WTC11 (cell line): ENCODE results near the gene GALNT16. TPM values are rescaled to one million over a fixed set of nuclear protein-coding genes. Genes with fewer than 3 reads are reported as not detected.
"Not testable (repeated sequence)": the region's sequence is repeated elsewhere in the genome, so short reads cannot be mapped to it uniquely, and the experiment has no call there.

Experiments
- ATAC-seq: fragments of 200-7000 bp; cut with Tn5 transposase; 2 replicates; pipeline ENCODE4 v1.10.0; 2021; ENCODE audit warnings: mild to moderate bottlenecking, moderate library complexity
- CTCF ChIA-PET: fragments of 300-600 bp; sonication (Branson Sonifier 250); formaldehyde crosslinking; loops from one replicate; lab custom pipeline; 2021; ENCODE audit warnings: antibody characterized with exemption; lab: Charles Lee
- POLR2A ChIA-PET: fragments of 350-600 bp; sonication (Branson Sonifier 250); formaldehyde crosslinking; loops from one replicate; lab custom pipeline; 2021; ENCODE audit warnings: antibody characterized with exemption; lab: Charles Lee
- DNase-seq: peaks from one replicate; pipeline ENCODE4 v3.0.0; 2021; ENCODE audit warnings: low spot score
- H3K27ac Mint-ChIP-seq: 2 replicates; pipeline ENCODE4 v1.8.0; 2021; ENCODE audit warnings: mixed read lengths
- H3K27me3 Mint-ChIP-seq: 2 replicates; pipeline ENCODE4 v1.8.0; 2021; ENCODE audit warnings: low read depth, mild to moderate bottlenecking, moderate library complexity, mixed read lengths
- H3K36me3 Mint-ChIP-seq: 2 replicates; pipeline ENCODE4 v1.8.0; 2021; ENCODE audit warnings: mixed read lengths
- H3K4me1 Mint-ChIP-seq: 2 replicates; pipeline ENCODE4 v1.8.0; 2022; ENCODE audit warnings: mixed read lengths
- H3K4me3 Mint-ChIP-seq: 2 replicates; pipeline ENCODE4 v1.8.0; 2021; ENCODE audit warnings: mild to moderate bottlenecking, moderate library complexity, mixed read lengths
- H3K9me3 Mint-ChIP-seq: 2 replicates; pipeline ENCODE4 v1.8.0; 2021; ENCODE audit warnings: mixed read lengths
- IRF1 ChIP-seq: sonication (generic); formaldehyde crosslinking; IDR thresholded peaks from 2 replicates; pipeline ENCODE4 v1.8.0; 2023; ENCODE audit warnings: missing genetic modification reagents
- JUN ChIP-seq: sonication (generic); formaldehyde crosslinking; IDR thresholded peaks from 2 replicates; pipeline ENCODE4 v1.8.0; 2023; ENCODE audit warnings: mild to moderate bottlenecking, missing genetic modification reagents
- MYBL2 ChIP-seq: sonication (generic); formaldehyde crosslinking; IDR thresholded peaks from 2 replicates; pipeline ENCODE4 v1.8.1; 2023; ENCODE audit warnings: mild to moderate bottlenecking, moderate library complexity, missing genetic modification reagents
- NR2C2 ChIP-seq: sonication (generic); formaldehyde crosslinking; IDR thresholded peaks from 2 replicates; pipeline ENCODE4 v1.8.0; 2022; ENCODE audit warnings: mild to moderate bottlenecking, missing genetic modification reagents
- RELA ChIP-seq: sonication (generic); formaldehyde crosslinking; IDR thresholded peaks from 2 replicates; pipeline ENCODE4 v1.8.1; 2022; ENCODE audit warnings: missing genetic modification reagents, mild to moderate bottlenecking, borderline replicate concordance
- RORB ChIP-seq: fragments of 250-450 bp; sonication (Bioruptor Pico); IDR thresholded peaks from 2 replicates; pipeline ENCODE4 v1.9.0; 2021; ENCODE audit warnings: mild to moderate bottlenecking
- TP53 ChIP-seq: sonication (generic); formaldehyde crosslinking; IDR thresholded peaks from 2 replicates; pipeline ENCODE4 v1.8.1; 2023; ENCODE audit warnings: mild to moderate bottlenecking, missing genetic modification reagents
- ZNF512 ChIP-seq: sonication (generic); formaldehyde crosslinking; IDR thresholded peaks from 2 replicates; pipeline ENCODE4 v1.8.1; 2022; ENCODE audit warnings: missing genetic modification reagents, borderline replicate concordance
- total RNA-seq: library from RNA; stranded (reverse); gene quantifications from 3 replicates; pipeline ENCODE4 v1.2.3, GENCODE V29; 2021
- TF ChIP-seq, protein P1 (sequence below): sonication (generic); formaldehyde crosslinking; IDR thresholded peaks from 2 replicates; pipeline ENCODE4 v1.8.1; 2023; ENCODE audit warnings: mild to moderate bottlenecking, missing genetic modification reagents
- TF ChIP-seq, protein P2 (sequence below): sonication (generic); formaldehyde crosslinking; IDR thresholded peaks from 2 replicates; pipeline ENCODE4 v1.8.1; 2022; ENCODE audit warnings: mild to moderate bottlenecking, missing genetic modification reagents, moderate library complexity, borderline replicate concordance
- TF ChIP-seq, protein P3 (sequence below): fragments of 250-450 bp; sonication (Bioruptor Pico); IDR thresholded peaks from 2 replicates; pipeline ENCODE4 v1.9.0; 2021; ENCODE audit warnings: moderate library complexity, mild to moderate bottlenecking, inconsistent platforms, borderline replicate concordance
- TF ChIP-seq, protein P4 (sequence below): sonication (generic); formaldehyde crosslinking; IDR thresholded peaks from 2 replicates; pipeline ENCODE4 v1.8.1; 2023; ENCODE audit warnings: mild to moderate bottlenecking, missing genetic modification reagents, borderline replicate concordance
- TF ChIP-seq, protein P5 (sequence below): sonication (generic); formaldehyde crosslinking; IDR thresholded peaks from 2 replicates; pipeline ENCODE4 v1.8.1; 2023; ENCODE audit warnings: mild to moderate bottlenecking, missing genetic modification reagents, moderate library complexity

The GALNT16 gene
- total RNA-seq, 1 experiment from 2014 or later = 4.5 TPM

GRCh38 chr14:69217663-69218062 lies 42.3 kb upstream of the GALNT16 start:
- H3K4me3 Mint-ChIP-seq, ATAC-seq, H3K27ac Mint-ChIP-seq, CTCF ChIA-PET, POLR2A ChIA-PET, H3K4me1 Mint-ChIP-seq, DNase-seq, H3K27me3 Mint-ChIP-seq: not testable (repeated sequence)
- peaks cover 37% of the 10 kb centered on the region for H3K36me3 Mint-ChIP-seq
- peaks cover 17% of the 10 kb centered on the region for H3K9me3 Mint-ChIP-seq

DNA sequence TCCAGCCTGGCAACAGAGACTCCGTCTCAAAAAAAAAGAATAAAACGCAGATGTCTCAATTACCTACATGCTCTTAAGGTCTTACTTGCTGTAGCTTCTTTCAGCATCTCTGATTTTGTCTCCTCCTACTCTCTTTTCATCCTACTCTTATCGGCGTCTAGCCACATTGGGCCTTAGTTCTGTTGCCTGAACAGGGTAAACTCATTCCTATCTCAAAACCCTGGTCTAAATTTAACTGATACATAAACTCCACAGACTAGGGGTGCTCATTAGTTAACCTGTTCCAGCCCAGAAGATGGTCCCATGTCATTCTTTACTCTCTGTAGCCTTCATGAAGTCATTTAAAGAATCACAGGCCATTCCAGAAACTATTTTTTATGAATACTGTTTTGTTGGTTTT lies 35.0 kb upstream of the GALNT16 start:
- Mint-ChIP-seq H3K4me3 (no peak overlapping the region), H3K4me1 (peaks cover 12% of the 10 kb centered on the region), H3K9me3 (peaks cover 4% of the 10 kb centered on the region; the same call in 1 of the 2 replicates), H3K27ac (no peak overlapping the region), H3K36me3 (peaks cover 12% of the 10 kb centered on the region), H3K27me3 (no peaks in the 10 kb centered on the region)
- ChIA-PET POLR2A (no interaction called here), CTCF (no interaction called here)
- DNase-seq = no peak
- no peak for ATAC-seq
- no peak for TF ChIP-seq TP53 (CRISPR knock-in tag)
- TF ChIP-seq, protein P1, sequence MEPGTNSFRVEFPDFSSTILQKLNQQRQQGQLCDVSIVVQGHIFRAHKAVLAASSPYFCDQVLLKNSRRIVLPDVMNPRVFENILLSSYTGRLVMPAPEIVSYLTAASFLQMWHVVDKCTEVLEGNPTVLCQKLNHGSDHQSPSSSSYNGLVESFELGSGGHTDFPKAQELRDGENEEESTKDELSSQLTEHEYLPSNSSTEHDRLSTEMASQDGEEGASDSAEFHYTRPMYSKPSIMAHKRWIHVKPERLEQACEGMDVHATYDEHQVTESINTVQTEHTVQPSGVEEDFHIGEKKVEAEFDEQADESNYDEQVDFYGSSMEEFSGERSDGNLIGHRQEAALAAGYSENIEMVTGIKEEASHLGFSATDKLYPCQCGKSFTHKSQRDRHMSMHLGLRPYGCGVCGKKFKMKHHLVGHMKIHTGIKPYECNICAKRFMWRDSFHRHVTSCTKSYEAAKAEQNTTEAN (CRISPR knock-in tag) = no peak
- TF ChIP-seq, protein P2, sequence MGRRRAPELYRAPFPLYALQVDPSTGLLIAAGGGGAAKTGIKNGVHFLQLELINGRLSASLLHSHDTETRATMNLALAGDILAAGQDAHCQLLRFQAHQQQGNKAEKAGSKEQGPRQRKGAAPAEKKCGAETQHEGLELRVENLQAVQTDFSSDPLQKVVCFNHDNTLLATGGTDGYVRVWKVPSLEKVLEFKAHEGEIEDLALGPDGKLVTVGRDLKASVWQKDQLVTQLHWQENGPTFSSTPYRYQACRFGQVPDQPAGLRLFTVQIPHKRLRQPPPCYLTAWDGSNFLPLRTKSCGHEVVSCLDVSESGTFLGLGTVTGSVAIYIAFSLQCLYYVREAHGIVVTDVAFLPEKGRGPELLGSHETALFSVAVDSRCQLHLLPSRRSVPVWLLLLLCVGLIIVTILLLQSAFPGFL (CRISPR knock-in tag) = no peak
- no peak for TF ChIP-seq ZNF512 (CRISPR knock-in tag)
- TF ChIP-seq, protein P3, sequence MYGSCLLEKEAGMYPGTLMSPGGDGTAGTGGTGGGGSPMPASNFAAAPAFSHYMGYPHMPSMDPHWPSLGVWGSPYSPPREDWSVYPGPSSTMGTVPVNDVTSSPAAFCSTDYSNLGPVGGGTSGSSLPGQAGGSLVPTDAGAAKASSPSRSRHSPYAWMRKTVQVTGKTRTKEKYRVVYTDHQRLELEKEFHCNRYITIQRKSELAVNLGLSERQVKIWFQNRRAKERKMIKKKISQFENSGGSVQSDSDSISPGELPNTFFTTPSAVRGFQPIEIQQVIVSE (CRISPR knock-in tag) = no peak
- TF ChIP-seq JUN = no peak
- no peak for TF ChIP-seq NR2C2 (CRISPR knock-in tag)
- TF ChIP-seq MYBL2 = no peak
- TF ChIP-seq RORB (CRISPR knock-in tag) = no peak
- TF ChIP-seq, protein P4, sequence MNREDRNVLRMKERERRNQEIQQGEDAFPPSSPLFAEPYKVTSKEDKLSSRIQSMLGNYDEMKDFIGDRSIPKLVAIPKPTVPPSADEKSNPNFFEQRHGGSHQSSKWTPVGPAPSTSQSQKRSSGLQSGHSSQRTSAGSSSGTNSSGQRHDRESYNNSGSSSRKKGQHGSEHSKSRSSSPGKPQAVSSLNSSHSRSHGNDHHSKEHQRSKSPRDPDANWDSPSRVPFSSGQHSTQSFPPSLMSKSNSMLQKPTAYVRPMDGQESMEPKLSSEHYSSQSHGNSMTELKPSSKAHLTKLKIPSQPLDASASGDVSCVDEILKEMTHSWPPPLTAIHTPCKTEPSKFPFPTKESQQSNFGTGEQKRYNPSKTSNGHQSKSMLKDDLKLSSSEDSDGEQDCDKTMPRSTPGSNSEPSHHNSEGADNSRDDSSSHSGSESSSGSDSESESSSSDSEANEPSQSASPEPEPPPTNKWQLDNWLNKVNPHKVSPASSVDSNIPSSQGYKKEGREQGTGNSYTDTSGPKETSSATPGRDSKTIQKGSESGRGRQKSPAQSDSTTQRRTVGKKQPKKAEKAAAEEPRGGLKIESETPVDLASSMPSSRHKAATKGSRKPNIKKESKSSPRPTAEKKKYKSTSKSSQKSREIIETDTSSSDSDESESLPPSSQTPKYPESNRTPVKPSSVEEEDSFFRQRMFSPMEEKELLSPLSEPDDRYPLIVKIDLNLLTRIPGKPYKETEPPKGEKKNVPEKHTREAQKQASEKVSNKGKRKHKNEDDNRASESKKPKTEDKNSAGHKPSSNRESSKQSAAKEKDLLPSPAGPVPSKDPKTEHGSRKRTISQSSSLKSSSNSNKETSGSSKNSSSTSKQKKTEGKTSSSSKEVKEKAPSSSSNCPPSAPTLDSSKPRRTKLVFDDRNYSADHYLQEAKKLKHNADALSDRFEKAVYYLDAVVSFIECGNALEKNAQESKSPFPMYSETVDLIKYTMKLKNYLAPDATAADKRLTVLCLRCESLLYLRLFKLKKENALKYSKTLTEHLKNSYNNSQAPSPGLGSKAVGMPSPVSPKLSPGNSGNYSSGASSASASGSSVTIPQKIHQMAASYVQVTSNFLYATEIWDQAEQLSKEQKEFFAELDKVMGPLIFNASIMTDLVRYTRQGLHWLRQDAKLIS (CRISPR knock-in tag) = no peak
- TF ChIP-seq, protein P5, sequence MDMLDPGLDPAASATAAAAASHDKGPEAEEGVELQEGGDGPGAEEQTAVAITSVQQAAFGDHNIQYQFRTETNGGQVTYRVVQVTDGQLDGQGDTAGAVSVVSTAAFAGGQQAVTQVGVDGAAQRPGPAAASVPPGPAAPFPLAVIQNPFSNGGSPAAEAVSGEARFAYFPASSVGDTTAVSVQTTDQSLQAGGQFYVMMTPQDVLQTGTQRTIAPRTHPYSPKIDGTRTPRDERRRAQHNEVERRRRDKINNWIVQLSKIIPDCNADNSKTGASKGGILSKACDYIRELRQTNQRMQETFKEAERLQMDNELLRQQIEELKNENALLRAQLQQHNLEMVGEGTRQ = no peak
- no peak for TF ChIP-seq IRF1
- TF ChIP-seq RELA (CRISPR knock-in tag) = no peak
